AG09309 (cell line): Measurements from ENCODE around the gene KDM1B.
"Not testable (repeated sequence)": the region's sequence is repeated elsewhere in the genome, so short reads cannot be mapped to it uniquely, and the experiment has no call there.

ENCODE experiments used
- DNase-seq: peaks from one replicate; pipeline ENCODE4 v3.0.0-alpha.2; 2010; ENCODE audit warnings: low read depth
- H3K4me3 ChIP-seq: 2 replicates; pipeline ENCODE4 v1.5.1; 2011; ENCODE audit warnings: mild to moderate bottlenecking, low read depth, low read length, moderate library complexity; ENCODE audit not compliant: control insufficient read depth
- CTCF ChIP-seq: IDR thresholded peaks from 2 replicates; pipeline ENCODE4 v1.5.1; 2011; ENCODE audit warnings: mild to moderate bottlenecking, low read depth, low read length, inconsistent platforms; ENCODE audit not compliant: insufficient read depth, control insufficient read depth; ENCODE audit errors: missing control alignments

KDM1B gene

GRCh38 chr6:18215436-18215835 is 60.2 kb downstream of the KDM1B start:
- no peak for TF ChIP-seq CTCF
- DNase-seq: no peak
- H3K4me3 ChIP-seq: no peak overlapping the region

GRCh38 chr6:18216411-18216810 is 61.2 kb downstream of the KDM1B start:
- peak; percentile 49 for DNase-seq
- no peak for TF ChIP-seq CTCF
- no peak overlapping the region for H3K4me3 ChIP-seq

- TF ChIP-seq CTCF: no peak
- no peak for DNase-seq
- H3K4me3 ChIP-seq: no peak overlapping the region
Observed at GRCh38 chr6:18218233-18218632, 63.0 kb downstream of the KDM1B start.

- no peak for DNase-seq
- TF ChIP-seq CTCF: no peak
- no peak overlapping the region for H3K4me3 ChIP-seq
Observed at GRCh38 chr6:18219591-18219990, 64.4 kb downstream of the KDM1B start.

GRCh38 chr6:18221288-18221615 is 66.0 kb downstream of the KDM1B start:
- no peak for DNase-seq
- TF ChIP-seq CTCF: no peak
- H3K4me3 ChIP-seq: no peak overlapping the region

- H3K4me3 ChIP-seq: not testable (repeated sequence)
- DNase-seq: peak; percentile 91
Observed at GRCh38 chr6:18226451-18227105, 71.4 kb downstream of the KDM1B start.

- not testable (repeated sequence) for DNase-seq, H3K4me3 ChIP-seq
Observed at GRCh38 chr6:18227166-18227565, 71.9 kb downstream of the KDM1B start.

GRCh38 chr6:18228590-18228989 is 73.4 kb downstream of the KDM1B start:
- DNase-seq, H3K4me3 ChIP-seq: not testable (repeated sequence)

- not testable (repeated sequence) for DNase-seq, H3K4me3 ChIP-seq
Observed at GRCh38 chr6:18231856-18232255, 76.6 kb downstream of the KDM1B start.

GRCh38 chr6:18233770-18234169 is 78.5 kb downstream of the KDM1B start:
- DNase-seq, H3K4me3 ChIP-seq: not testable (repeated sequence)
